Fibroblast of peridontal ligament (primary cell): Measurements from ENCODE around the gene SAFB2.

Source experiments
- DNase-seq: peaks from one replicate; pipeline ENCODE4 v3.0.0-alpha.2; 2010; ENCODE audit errors: extremely low read depth

Gene SAFB2

GRCh38 chr19:5607318-5608275, 15.0 kb downstream of the SAFB2 start:
- no peak for DNase-seq

DNA sequence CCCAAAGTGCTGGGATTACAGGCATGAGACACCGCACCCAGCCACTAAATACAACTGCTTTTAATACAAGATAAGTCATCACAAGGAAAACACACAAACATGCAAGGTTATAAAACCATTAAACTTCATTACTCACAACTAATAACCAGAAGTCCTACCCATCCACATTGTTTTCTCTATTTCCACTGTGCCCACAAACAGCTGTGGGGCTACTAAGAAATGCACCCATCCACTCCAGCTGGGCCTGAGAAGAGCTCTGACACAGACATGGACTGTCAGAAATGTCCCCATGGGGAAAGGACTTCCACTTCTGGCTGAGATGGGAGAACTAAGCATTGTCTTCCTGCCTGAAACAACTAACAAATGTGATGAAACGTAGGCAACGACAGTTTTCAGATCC, 17.2 kb downstream of the SAFB2 start:
- DNase-seq, result no peak

- DNase-seq, result no peak
Observed at GRCh38 chr19:5603626-5604025, 18.9 kb downstream of the SAFB2 start.

GRCh38 chr19:5600797-5601196, 21.8 kb downstream of the SAFB2 start:
- no peak for DNase-seq

- no peak for DNase-seq
Observed at GRCh38 chr19:5595745-5596144, 26.8 kb downstream of the SAFB2 start.

DNA sequence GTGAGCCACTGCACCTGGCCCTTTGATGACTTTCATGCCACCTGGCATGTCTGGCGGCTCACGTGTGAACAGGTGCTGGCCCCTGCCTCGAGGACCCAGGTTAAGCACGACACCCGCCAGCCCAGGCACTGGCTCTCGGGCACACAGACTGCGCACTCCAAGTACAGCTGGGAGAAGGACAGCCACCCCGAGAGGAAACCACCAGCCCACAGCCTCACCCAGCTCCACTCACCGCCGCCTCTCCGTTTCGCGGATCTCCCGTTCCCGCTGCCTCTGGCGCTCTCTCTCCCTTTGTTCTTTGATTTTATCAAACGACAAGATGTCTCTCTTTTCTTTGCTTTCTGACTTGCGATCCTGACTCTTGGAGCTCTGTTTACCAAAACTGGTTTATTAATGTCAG, 27.4 kb downstream of the SAFB2 start:
- DNase-seq, result no peak

DNA sequence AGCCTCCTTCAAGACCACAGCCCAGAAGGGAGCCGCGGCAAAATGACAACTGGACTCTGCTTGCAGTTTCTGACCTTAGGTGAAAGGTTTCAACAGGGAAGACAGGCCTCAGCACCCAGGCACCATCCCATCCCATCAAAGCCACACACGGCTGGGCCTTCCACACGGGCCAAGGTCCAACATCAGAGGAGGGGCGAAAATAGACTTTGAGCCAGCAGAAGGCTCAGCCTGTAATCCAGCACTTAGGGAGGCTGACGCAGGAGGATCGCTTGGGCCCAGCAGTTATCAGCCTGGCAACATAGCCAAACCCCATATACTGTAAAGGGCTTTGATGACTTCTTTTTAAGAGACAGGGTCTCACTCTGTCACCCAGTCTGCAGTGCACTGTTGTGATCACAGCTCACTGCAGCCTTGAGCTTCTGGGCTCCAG, 28.0 kb downstream of the SAFB2 start:
- DNase-seq, result no peak

- no peak for DNase-seq
Observed at GRCh38 chr19:5593343-5594255, 29.0 kb downstream of the SAFB2 start.

DNA sequence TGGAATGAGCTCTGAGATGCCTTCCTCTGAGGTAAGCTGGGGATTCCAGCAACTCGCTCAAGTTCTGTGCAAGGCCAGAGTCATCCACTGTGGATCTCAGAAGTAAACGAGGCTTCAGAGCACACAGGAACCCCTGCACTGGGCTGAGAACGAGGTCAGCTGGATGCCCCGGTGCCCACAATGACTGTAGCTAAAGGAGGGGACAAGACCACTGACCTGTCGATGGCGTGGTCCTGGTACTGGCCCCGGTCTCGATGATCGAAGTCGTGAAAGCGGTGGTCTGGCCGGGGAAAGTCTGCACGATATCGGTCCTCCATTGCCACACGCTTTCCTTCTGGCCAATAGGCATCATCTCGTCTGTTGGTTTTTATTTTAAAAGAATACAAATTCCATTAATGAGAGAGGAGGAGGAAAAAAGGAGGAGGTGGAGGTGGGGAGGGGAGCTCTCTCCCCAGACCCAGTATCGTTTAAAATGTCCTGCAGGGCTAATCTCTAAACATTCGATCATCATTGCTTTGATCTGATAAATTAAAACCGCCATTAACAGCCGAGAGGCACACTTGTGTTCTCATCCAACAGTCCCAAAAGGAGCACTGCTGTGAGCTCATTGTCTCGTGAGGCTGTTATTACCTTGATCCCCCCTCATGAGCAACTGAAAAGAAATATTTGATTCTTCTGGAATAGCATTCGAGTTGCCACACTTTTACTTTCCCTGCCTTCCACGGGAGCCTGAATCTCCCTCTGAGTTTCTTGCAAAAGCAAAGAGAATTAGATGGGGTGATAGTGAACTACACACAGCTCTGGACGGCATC, 29.8 kb downstream of the SAFB2 start:
- DNase-seq, result no peak

GRCh38 chr19:5591476-5591875, 31.1 kb downstream of the SAFB2 start:
- no peak for DNase-seq

- DNase-seq, result no peak
Observed at GRCh38 chr19:5590865-5591154, 31.8 kb downstream of the SAFB2 start.

GRCh38 chr19:5590151-5590864, 32.3 kb downstream of the SAFB2 start:
- no peak for DNase-seq

DNA sequence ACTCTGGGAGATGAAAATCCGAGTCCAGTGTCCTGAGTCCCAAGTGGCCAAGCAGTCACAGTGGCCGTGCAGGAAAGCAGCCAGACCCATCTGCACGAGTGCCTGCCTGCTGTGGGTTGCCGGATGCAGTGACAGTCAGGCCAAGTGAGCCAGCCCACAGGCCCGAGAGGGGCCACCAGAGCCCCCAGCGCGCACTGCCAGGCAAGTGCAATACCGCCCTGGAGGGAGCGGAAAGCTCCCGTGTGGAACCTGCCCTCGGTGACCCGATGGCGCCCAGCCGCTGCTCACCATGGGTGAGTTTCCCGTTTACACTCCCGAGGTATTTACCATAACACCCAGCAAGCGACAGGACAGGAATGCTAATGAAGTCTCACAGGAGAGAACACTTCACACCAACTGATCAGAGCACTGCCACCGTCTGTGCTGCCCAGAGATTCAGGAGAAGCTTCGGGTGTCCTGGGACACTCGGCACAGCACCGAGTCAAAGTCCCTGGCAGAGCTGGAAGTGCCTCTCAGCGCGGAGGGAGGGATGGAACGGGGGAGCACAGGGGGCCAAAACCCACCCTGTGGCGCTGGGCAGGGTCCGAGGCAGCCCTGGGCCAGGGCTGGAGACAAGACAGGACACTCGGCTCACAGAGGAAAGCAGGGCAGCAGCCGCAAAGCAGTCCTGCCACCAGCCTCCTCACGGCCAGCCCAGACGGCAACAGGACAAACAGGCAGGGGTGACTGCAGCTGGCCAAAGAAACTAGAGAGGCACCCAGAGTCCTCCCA, 33.5 kb downstream of the SAFB2 start:
- no peak for DNase-seq

GRCh38 chr19:5588441-5588840, 34.1 kb downstream of the SAFB2 start:
- DNase-seq, result no peak

- DNase-seq, result no peak
Observed at GRCh38 chr19:5587661-5588060, 34.9 kb downstream of the SAFB2 start.

DNA sequence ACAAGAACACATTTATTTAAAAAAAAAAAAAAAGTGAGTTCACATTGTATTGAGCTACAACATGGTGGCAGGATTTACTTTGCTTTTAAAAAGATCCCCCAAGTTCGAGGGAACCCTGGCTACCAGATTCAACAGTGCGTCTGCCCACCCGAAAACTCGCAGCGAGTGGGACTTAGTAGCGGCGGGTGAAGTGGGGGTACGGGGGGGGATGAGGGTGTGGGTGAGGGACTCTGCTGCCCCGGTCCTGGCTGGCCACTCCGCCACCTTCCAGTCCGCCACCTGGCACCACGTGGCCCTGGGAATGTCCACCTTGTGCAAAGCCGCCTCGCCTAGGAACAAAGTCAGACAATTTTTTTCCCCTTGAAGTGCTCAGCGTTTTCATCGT, 35.5 kb downstream of the SAFB2 start:
- no peak for DNase-seq

- no peak for DNase-seq
Observed at GRCh38 chr19:5586300-5587070, 36.1 kb downstream of the SAFB2 start.

- DNase-seq, result no peak
Observed at GRCh38 chr19:5585461-5586299, 36.9 kb downstream of the SAFB2 start.

- DNase-seq, result no peak
Observed at GRCh38 chr19:5580161-5580571, 42.4 kb downstream of the SAFB2 start.
